SK-N-SH (cell line): ENCODE results near the gene CIT. TPM values are rescaled to one million over a fixed set of nuclear protein-coding genes. Genes with fewer than 3 reads are reported as not detected.
A peak's percentile ranks its signal among the peaks of the same experiment; 100 is the strongest.

Experiments
- CTCF ChIA-PET: fragments of 300-600, 350-600 bp; formaldehyde crosslinking; extraction: SDS; loops from one replicate; lab custom pipeline; 2021; lab: Yijun Ruan, JAX
- POLR2A ChIA-PET: fragments of 350-600 bp; sonication (Branson Sonifier 250); formaldehyde crosslinking; extraction: SDS; loops from one replicate; lab custom pipeline; 2020; ENCODE audit warnings: antibody characterized with exemption, inconsistent platforms; lab: Yijun Ruan, JAX
- DNase-seq: peaks from one replicate; pipeline ENCODE4 v3.0.0; 2012
- H2AFZ ChIP-seq: fragments of 200-600 bp; sonication (generic); 2 replicates; pipeline ENCODE4 v1.8.1; 2016; ENCODE audit warnings: antibody characterized with exemption, mild to moderate bottlenecking, low read depth
- H3F3A ChIP-seq: fragments of 200-600 bp; sonication (generic); replicated peaks from 2 replicates; pipeline ENCODE3; 2016; ENCODE audit warnings: antibody characterized with exemption, mild to moderate bottlenecking; ENCODE audit not compliant: insufficient read depth
- H3K27ac ChIP-seq, 2 experiments: fragments of 200-500 bp in 1 of 2; fragments of 200-600 bp in 1 of 2; sonication (Bioruptor generic) in 1 of 2; sonication (generic), shearing (Covaris generic) in 1 of 2; 2 replicates each; pipeline versions ENCODE4 v1.5.1 to v1.6.1; 2014 to 2016; ENCODE audit warnings: low read depth in 2 of 2, inconsistent platforms in 1 of 2, low read length in 1 of 2, mild to moderate bottlenecking in 1 of 2, mixed read lengths in 1 of 2
- H3K27me3 ChIP-seq: fragments of 200-600 bp; sonication (generic), shearing (Covaris generic); 2 replicates; pipeline ENCODE4 v1.6.1; 2016; ENCODE audit warnings: mixed run types; ENCODE audit not compliant: insufficient read depth
- H3K36me3 ChIP-seq, 2 experiments: fragments of 200-500 bp in 1 of 2; fragments of 200-600 bp in 1 of 2; sonication (Bioruptor generic) in 1 of 2; sonication (generic) in 1 of 2; replicated peaks in 1 of 2; 2 replicates each; pipeline versions ENCODE3 to v1.5.1; 2014 to 2016; ENCODE audit warnings: low read length in 1 of 2, mild to moderate bottlenecking in 1 of 2; ENCODE audit not compliant: insufficient read depth in 2 of 2, control insufficient read depth in 1 of 2
- H3K4me1 ChIP-seq, 2 experiments: fragments of 200-500 bp in 1 of 2; fragments of 200-600 bp in 1 of 2; sonication (Bioruptor generic) in 1 of 2; sonication (generic), shearing (Covaris generic) in 1 of 2; 2 replicates each; pipeline versions ENCODE4 v1.5.1 to v1.6.1; 2014 to 2016; ENCODE audit warnings: low read depth in 1 of 2, low read length in 1 of 2, mixed run types in 1 of 2; ENCODE audit not compliant: insufficient read depth in 2 of 2, control insufficient read depth in 1 of 2
- H3K4me2 ChIP-seq: fragments of 200-600 bp; sonication (generic), shearing (Covaris generic); 2 replicates; pipeline ENCODE4 v1.6.1; 2017; ENCODE audit warnings: mixed run types
- H3K4me3 ChIP-seq, 2 experiments: fragments of 200-500 bp in 1 of 2; fragments of 200-600 bp in 1 of 2; sonication (Bioruptor generic) in 1 of 2; sonication (generic), shearing (Covaris generic) in 1 of 2; 2 replicates each; pipeline versions ENCODE4 v1.5.1 to v1.8.1; 2014 to 2016; ENCODE audit warnings: low read depth in 2 of 2, inconsistent platforms in 1 of 2, low read length in 1 of 2, mild to moderate bottlenecking in 1 of 2, mixed read lengths in 1 of 2, moderate library complexity in 1 of 2
- H3K79me2 ChIP-seq: fragments of 200-600 bp; sonication (generic); 2 replicates; pipeline ENCODE4 v1.8.1; 2017; ENCODE audit warnings: mild to moderate bottlenecking; ENCODE audit not compliant: insufficient read depth
- H3K9ac ChIP-seq: fragments of 200-600 bp; sonication (generic); 2 replicates; pipeline ENCODE4 v1.6.1; 2017; ENCODE audit warnings: mixed run types
- H3K9me2 ChIP-seq: fragments of 200-600 bp; sonication (generic); 2 replicates; pipeline ENCODE4 v1.6.1; 2017; ENCODE audit warnings: mixed run types
- H3K9me3 ChIP-seq: fragments of 200-600 bp; sonication (generic); 2 replicates; pipeline ENCODE4 v1.6.1; 2017; ENCODE audit warnings: mixed run types, mild to moderate bottlenecking, moderate library complexity
- H4K20me1 ChIP-seq: fragments of 200-600 bp; sonication (generic); 2 replicates; pipeline ENCODE4 v1.6.1; 2017; ENCODE audit warnings: mild to moderate bottlenecking, mixed run types; ENCODE audit not compliant: insufficient read depth
- CHD2 ChIP-seq: fragments of 150-350 bp; IDR thresholded peaks from 2 replicates; pipeline ENCODE4 v1.6.1; 2018; ENCODE audit warnings: low read length; ENCODE audit not compliant: partially characterized antibody
- CTCF ChIP-seq: fragments of 200-600 bp; sonication (generic); IDR thresholded peaks from 2 replicates; pipeline ENCODE4 v1.6.1; 2017; ENCODE audit warnings: antibody characterized with exemption, mild to moderate bottlenecking, moderate library complexity
- FOSL2 ChIP-seq: IDR thresholded peaks from 2 replicates; pipeline ENCODE4 v1.4.0; 2012; ENCODE audit warnings: low read depth, mild to moderate bottlenecking, moderate library complexity, borderline replicate concordance
- IRF3 ChIP-seq: fragments of 150-350 bp; IDR thresholded peaks from 2 replicates; pipeline ENCODE4 v1.6.1; 2016; ENCODE audit warnings: mild to moderate bottlenecking, low read depth, low read length
- JUND ChIP-seq: IDR thresholded peaks from 2 replicates; pipeline ENCODE4 v1.4.0; 2012
- MAX ChIP-seq: IDR thresholded peaks from 2 replicates; pipeline ENCODE4 v1.4.0; 2012; ENCODE audit warnings: low read depth
- MEF2A ChIP-seq: IDR thresholded peaks from 2 replicates; pipeline ENCODE4 v1.4.0; 2012; ENCODE audit warnings: low read depth, borderline replicate concordance
- NFIC ChIP-seq: IDR thresholded peaks from 2 replicates; pipeline ENCODE4 v1.4.0; 2012; ENCODE audit warnings: borderline replicate concordance
- NRF1 ChIP-seq: IDR thresholded peaks from 2 replicates; pipeline ENCODE4 v1.6.1; 2012; ENCODE audit warnings: low read depth, mild to moderate bottlenecking, low read length
- PBX3 ChIP-seq: IDR thresholded peaks from 2 replicates; pipeline ENCODE4; 2012
- RFX5 ChIP-seq: IDR thresholded peaks from 2 replicates; pipeline ENCODE4 v1.6.1; 2012; ENCODE audit warnings: mild to moderate bottlenecking, improper control_type of control experiment, low read length
- RXRA ChIP-seq: IDR thresholded peaks from 2 replicates; pipeline ENCODE4 v1.4.0; 2012; ENCODE audit warnings: low read depth, mild to moderate bottlenecking, borderline replicate concordance
- TCF12 ChIP-seq: IDR thresholded peaks from 2 replicates; pipeline ENCODE4 v1.4.0; 2012
- USF1 ChIP-seq: IDR thresholded peaks from 2 replicates; pipeline ENCODE4 v1.4.0; 2012; ENCODE audit warnings: low read depth, borderline replicate concordance
- USF2 ChIP-seq: fragments of 150-350 bp; IDR thresholded peaks from 2 replicates; pipeline ENCODE4 v1.6.1; 2017; ENCODE audit warnings: antibody characterized with exemption, low read length, low read depth, borderline replicate concordance
- YY1 ChIP-seq: IDR thresholded peaks from 2 replicates; pipeline ENCODE4 v1.4.0; 2012; ENCODE audit warnings: low read depth, mild to moderate bottlenecking
- ZBTB33 ChIP-seq: IDR thresholded peaks from 2 replicates; pipeline ENCODE4 v1.4.0; 2012; ENCODE audit warnings: low read depth, borderline replicate concordance
- WGBS: methylation state at CpG from one replicate; pipeline ENCODE4 v1.1.6; 2017; ENCODE audit warnings: low lambda C conversion rate; 5-methylcytosine and 5-hydroxymethylcytosine counted together
- polyA plus RNA-seq, 3 experiments: library from polyadenylated mRNA; depleted of rRNA; stranded (reverse); fragments of >200 nt; gene quantifications; 2 replicates each; pipeline ENCODE4 v1.2.3, GENCODE V29; 2012

The CIT gene
- polyA plus RNA-seq, 1 of the 3 experiments (the other 2 are of a cell fraction), result 7.7 TPM

- TF ChIP-seq RXRA (no peak), TCF12 (no peak)
These were observed 36.6 kb upstream of the CIT start (continued) for GRCh38 chr12:119913536-119914330.

GRCh38 chr12:119911182-119911581 lies 34.1 kb upstream of the CIT start:
- no peaks in the 10 kb centered on the region for H3K9me3 ChIP-seq
- TF ChIP-seq NFIC, result no peak
- no peak for TF ChIP-seq ZBTB33
- TF ChIP-seq USF2, result no peak
- TF ChIP-seq TCF12, result no peak
- 0 out of 2 replicates have a peak, but pooled peaks have one; percentile 5 for TF ChIP-seq FOSL2
- no peak for TF ChIP-seq MEF2A
- TF ChIP-seq, all 33 proteins: peak for 1
- H3K27ac ChIP-seq, result no peak overlapping the region
- H3K9ac ChIP-seq, result no peak overlapping the region
- no peak overlapping the region for H3K4me3 ChIP-seq
- no peaks in the 10 kb centered on the region for H4K20me1 ChIP-seq
- no peak overlapping the region for H3K4me2 ChIP-seq
- no peak for DNase-seq
- no peaks in the 10 kb centered on the region for H3K79me2 ChIP-seq
- no peaks in the 10 kb centered on the region for H3K4me1 ChIP-seq
- H3K27me3 ChIP-seq, result no peaks in the 10 kb centered on the region
- no peak overlapping the region for H2AFZ ChIP-seq
- 56% methylated on average over 4 of the region's 4 CpGs for WGBS
- H3K9me2 ChIP-seq, result no peaks in the 10 kb centered on the region
- no peaks in the 10 kb centered on the region for H3F3A ChIP-seq
- no peaks in the 10 kb centered on the region for H3K36me3 ChIP-seq
- CTCF ChIA-PET, result interaction anchor here (0.6 kb wide), 1 partner anchor 318 kb away, joined by 3 read pairs; no protein-coding TSS in a partner anchor
- POLR2A ChIA-PET, result no interaction called here

GRCh38 chr12:119910586-119910985 lies 33.5 kb upstream of the CIT start:
- 67% methylated on average over 4 of the region's 4 CpGs for WGBS
- no peaks in the 10 kb centered on the region for H4K20me1 ChIP-seq
- no peaks in the 10 kb centered on the region for H3K9me3 ChIP-seq
- H3K79me2 ChIP-seq, result no peaks in the 10 kb centered on the region
- no peak overlapping the region for H3K9ac ChIP-seq
- ChIA-PET CTCF (no interaction called here), POLR2A (no interaction called here)
- no peak overlapping the region for H3K4me2 ChIP-seq
- no peaks in the 10 kb centered on the region for H3K9me2 ChIP-seq
- H3F3A ChIP-seq, result no peaks in the 10 kb centered on the region
- DNase-seq, result no peak
- H2AFZ ChIP-seq, result no peak overlapping the region
- H3K27me3 ChIP-seq, result no peaks in the 10 kb centered on the region
- no peaks in the 10 kb centered on the region for H3K36me3 ChIP-seq
- no peak overlapping the region for H3K27ac ChIP-seq
- H3K4me1 ChIP-seq, result no peaks in the 10 kb centered on the region
- no peak overlapping the region for H3K4me3 ChIP-seq
- TF ChIP-seq CHD2 (no peak), IRF3 (no peak), MAX (no peak), NRF1 (no peak), JUND (no peak), USF1 (no peak), RFX5 (no peak), YY1 (no peak), PBX3 (no peak), CTCF (no peak)
